NCI-H1092 (cell line): ENCODE data around the gene MIB2.
"Not testable (repeated sequence)": the region's sequence is repeated elsewhere in the genome, so short reads cannot be mapped to it uniquely, and the experiment has no call there.

Experiments
- DNase-seq: peaks from one replicate; lab custom pipeline; 2025; lab: John Stamatoyannopoulos, UW

MIB2 gene

DNA sequence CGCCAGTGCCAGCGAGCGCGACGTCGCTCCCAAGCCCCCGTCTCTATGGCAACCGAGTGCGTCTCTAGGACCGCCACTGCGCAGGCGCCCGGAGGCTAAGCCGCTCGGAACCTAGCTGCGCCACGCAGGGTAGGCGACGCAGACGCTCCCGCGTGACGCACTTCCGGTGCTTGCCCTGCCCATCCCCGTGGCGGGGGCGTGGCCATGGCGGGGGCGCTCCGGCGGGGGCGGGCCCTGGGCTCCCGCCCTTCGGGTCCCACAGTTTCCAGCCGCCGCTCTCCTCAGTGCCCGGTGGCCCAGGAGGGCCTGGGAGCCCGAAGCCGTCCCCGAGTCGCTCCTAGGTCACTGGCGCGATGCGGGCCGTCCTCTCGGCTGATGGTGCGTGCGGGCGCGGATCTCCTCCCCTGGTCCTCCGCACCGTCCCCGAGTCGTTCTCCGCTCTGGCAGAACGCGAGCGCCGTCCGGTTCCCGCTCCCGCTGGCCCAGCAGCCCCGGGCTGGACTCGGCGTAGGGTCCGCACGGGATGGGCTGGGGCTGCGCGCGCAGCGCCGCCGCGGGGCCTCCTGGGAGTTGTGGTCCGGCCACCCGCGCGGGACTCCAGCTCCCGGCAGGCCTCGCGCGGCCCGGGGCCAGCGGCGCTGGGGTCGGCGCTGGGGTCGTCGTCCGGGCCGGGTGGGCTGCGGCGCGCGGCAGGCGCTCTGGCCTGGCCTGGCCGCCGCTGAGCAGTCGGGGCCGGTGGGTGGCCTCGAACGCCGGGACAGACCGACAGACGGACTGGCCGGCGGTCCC, at the start of gene MIB2:
Gene MIB2, plus strand, starts transcription at position 245 of the 789 bp plus-strand sequence. CDS start 7,953 bp downstream, outside the sequence.
- DNase-seq = peak; percentile 92

DNA sequence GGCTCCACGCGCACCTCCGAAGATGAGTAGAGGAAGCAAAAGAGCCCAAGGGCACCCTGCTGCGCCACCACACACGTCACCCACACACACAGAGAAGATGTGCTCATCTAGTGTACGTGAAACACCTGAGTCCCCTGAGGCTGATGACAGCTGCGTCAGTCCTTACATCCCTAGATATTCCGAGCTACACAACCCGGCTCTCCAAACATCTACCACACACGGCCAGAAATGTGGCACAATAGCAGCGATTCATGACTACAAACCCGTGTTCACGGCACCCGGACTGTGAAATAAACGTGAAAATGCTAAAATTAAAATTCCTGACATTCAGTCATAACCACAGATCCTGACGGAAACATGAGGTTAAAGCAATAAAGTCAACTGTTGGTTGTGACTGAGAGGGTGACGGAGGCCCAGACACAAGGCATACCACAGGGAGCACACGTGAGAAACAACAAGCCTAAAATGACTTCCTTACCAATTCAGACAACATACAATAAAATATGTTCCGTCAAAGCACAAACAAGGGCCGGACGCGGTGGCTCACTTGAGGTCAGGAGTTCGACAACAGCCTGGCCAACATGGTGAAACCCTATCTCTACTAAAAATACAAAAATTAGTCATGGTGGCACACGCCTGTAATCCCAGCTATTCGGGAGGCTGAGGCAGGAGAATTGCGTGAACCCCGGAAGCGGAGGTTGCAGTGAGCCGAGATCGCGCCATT, 48.0 kb upstream of the MIB2 start:
- no peak for DNase-seq

DNA sequence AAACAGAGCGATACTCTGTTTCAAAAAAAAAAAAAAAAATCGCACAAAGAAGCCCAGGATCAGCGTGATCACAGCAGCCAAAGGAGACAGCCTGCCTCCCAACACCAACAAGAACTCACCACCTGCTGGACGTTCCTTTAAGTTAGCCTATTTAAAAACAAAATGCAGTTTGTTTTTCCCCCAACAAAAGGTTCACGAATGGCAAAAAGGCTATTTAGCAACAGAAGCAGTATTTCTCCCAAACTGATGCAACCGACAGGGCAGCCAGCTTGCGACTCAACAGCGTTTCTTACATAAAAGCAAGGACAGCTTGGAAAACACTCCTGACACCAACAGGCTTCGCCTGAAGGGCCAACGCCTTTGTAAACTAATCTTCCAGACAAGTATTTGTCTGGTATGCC, 47.4 kb upstream of the MIB2 start:
- DNase-seq = no peak

DNA sequence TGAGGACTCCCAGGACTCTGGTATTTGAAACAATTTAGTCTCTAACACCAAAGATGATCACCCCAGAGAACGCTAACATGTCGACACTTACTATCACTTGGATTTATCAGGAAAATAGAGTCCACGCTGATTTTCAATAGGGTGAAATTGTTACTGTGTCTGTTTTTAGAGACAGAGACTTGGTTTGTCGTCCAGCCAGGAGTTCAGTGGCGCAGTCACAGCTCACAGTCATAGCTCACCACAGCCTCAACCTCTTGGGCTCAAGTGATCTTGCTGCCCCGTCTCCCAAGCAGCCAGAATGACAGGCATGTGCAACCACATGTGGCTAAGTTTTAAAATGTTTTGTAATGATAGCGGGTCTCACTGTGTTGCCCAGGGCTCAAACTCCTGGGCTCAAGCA, 46.0 kb upstream of the MIB2 start:
- no peak for DNase-seq

DNA sequence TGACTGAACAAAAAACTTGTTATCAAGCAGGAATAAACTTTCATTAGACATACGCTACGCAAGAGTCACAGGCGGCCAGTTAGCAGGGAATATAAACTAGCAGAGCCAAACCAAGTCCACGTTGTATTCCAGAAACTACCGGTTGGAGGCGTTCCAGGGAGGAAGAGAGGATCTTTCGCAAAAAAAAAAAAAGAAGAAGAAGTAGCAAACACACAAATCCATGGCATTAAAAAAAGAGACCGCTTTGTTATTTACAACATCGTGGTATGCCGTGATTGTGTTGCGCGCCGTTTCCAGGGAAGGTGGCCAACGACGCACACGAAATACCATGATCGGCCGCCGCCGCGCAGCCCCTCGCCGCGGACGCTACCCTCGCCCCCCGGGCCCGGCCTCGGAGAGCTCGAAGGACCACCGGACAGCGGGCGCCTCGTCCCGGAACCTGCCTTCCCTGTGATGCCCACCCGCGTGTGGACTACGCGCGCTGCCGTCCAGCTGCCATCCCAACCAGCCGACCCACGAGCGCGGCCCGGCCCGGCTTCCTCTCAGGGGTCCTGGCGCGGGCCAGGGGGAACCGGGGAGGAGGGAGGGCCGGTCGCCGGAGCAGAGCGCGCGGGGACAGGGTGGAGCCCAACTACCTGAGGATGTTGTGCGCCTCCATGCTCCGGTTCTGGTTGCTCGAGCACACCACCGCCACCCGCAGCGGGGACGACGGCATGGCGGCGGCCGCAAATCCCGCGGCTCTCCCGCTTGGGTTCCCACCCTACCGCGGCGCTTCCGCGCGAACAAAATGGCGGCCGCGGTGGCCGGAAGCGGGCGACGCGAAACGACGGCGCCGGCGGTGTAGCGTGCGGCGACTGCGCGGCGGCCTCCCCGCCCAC, 41.2 kb upstream of the MIB2 start:
- DNase-seq = peak; percentile 40

DNA sequence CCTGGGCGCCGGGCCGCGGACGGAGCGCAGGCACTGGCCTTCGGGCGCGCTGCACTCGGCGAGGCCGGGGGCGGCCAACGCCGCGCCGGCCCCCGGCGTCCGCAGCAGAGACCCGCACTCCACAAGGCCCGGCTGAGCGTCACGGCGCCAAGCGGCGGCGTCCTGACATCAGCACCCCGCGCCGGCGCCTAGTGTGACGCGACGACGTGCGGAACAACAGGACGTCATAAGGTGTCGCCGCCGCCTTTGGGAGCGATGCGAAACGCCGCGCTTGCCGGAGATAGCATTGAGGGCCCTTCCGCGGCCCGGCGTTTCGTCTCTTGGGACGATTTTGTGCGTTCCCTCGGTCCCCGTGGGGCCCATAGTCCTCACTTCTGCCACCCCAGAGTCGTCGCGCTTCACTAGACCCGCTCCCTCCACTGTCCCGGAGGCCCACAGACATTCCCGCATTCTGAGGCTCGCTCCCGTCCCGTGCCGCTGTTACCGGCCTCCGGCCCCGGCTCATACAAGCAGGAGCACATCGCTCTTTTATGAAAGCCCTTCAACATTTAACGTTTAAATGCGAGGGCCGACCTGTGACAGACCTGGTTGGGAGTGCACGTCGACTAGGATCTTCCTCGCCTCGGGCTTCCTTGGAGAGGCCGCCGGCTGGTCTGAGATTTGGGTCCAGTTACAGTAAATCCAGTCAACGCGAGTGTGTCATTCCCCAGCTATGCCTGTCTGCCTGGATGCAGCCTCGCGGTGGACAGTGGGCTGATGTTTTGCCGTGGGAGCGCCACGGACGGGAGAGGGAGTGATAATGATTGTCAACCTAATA, 40.4 kb upstream of the MIB2 start, which contains the start of gene SSU72:
Gene SSU72, minus strand, starts transcription at position 143 of the 817 bp plus-strand sequence. CDS start 306 bp downstream, outside the sequence.
- DNase-seq = peak; percentile 70

DNA sequence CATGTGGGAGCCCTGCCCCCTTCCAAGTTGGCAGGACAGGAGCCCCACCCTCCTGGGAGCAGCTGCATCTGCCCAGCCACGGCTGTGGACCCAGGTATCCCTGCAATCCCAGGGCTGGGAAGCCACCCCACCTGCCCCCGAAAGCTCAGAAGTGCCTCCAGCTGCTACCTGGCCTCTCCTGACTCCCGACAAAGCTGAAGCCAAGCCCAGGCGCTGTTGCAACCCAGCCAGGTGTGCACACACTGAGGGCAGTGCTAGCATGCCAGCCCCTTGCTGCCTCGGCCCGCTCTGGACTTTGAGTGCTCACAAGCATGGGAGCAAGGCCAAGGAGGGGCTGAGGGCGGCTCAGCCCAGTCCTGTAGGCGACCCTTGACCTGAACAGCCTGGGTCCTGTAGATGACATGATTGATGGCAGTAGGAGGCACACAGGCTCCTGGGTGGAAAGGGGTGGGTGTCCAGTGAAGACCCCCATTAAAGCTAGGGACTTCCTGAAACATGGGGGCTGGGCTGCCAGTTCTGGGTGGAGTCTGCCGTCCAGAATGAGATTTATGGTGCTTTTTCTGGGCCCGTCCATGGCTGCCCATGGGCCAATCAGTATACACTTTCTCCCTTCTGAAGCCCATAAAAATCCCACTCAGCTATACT, 37.8 kb upstream of the MIB2 start:
- no peak for DNase-seq

DNA sequence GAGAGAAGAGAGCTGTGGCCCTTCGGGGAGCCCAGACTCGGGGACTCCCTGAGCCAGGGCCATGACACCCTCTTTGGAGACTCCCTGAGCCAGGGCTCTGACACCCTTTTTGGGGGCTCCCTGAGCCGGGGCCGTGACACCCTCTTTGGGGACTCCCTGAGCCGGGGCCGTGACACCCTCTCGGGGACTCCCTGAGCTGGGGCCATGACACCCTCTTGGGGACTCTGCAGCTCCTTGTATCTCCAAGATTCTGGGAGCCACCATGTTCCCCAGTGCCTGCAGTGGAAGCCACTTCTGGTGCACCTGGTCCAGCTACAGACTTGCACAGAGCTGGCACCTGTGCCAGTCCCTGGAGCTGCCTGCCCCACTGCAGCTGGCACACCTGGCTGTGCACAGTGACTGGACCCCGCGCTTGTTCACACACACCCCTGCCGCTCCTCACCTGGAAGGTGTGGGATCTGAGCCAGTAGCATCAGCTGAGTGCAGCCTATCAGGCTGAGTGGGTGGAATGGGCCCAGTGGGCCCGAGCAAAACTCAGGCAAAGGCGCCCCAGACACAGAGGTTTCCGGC, 36.8 kb upstream of the MIB2 start:
- DNase-seq = no peak

DNA sequence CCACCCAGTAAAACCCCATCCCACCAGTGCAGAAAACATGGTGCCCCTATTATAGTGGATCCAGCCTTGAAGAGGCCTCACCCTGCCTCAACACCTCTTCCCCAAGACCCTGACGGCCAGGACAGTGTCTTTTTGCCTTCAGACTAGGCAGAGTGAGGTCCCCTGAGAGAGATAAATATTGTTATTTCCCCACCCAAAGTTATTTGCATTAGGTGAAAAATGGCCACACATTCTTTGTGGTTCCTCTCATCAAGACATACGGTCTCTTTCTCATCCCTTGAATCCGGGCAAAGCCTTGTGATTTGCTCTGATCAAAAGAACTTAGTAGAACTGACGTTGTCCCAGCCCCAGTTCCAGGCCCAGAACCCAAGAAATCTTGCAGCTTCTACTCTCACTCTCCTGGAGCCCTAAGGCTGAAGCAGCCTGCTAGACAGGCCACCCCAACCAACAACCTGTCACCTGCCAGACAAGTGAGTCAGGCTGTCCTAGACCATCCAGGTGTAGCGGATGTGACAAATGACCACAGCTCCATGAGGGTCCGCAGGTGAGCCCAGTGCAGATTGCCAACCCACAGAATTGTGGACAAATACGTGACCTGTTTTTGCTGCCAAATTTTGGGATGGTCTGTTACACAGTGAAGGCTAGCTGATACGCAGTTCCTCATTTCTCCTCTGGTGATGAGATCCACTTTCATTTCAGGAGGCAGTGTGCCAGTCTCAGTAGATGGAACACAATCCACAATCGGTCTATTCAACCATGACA, 32.5 kb upstream of the MIB2 start:
- no peak for DNase-seq

DNA sequence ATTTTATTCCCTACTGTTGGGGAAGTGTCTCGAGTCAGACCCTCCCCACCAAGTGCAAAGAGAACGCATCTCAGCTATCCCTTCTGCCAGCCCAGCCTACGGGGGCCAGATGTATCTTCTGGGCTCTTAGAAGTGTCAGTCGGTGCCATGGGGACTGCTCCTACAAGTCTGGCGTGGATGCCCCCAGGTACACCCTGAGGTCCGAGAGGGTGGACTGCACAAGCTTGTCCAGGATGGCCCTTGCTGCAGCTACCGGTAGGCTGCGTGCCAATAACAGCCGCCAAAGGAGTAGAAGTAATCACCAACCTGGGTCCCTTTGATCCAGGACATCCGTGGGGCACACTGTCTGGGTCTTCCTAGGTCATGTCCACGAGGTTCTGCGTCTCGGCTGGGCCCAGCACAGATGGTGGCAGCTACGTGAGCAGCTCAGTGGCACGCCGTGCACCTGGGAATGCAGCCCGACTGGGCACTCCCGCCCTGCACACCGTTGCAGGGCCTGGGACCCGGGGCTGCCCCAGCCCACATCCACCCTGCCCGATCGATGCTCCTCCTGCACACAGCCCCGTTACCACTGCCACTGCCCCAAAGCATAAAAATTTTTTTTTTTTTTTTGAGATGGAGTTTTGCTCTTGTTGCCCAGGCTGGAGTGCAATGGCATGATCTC, 31.8 kb upstream of the MIB2 start:
- no peak for DNase-seq

DNA sequence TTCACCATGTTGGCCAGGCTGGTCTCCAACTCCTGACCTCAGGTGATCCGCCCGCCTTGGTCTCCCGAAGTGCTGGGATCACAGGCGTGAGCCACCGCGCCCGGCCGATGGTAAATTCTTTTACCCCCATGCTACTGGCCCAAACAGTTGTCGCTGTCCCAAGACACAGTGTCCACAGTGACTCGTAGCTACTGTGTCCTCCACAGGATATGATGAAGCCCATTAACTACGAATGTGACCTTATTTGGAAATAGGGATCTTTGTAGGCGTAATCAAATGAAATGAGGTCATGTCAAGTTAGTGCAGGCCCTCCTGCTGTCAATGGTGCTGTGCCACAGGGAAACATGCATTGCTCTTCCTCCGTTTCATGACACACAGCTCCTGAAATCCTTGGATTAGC, 23.8 kb upstream of the MIB2 start:
- no peak for DNase-seq

DNA sequence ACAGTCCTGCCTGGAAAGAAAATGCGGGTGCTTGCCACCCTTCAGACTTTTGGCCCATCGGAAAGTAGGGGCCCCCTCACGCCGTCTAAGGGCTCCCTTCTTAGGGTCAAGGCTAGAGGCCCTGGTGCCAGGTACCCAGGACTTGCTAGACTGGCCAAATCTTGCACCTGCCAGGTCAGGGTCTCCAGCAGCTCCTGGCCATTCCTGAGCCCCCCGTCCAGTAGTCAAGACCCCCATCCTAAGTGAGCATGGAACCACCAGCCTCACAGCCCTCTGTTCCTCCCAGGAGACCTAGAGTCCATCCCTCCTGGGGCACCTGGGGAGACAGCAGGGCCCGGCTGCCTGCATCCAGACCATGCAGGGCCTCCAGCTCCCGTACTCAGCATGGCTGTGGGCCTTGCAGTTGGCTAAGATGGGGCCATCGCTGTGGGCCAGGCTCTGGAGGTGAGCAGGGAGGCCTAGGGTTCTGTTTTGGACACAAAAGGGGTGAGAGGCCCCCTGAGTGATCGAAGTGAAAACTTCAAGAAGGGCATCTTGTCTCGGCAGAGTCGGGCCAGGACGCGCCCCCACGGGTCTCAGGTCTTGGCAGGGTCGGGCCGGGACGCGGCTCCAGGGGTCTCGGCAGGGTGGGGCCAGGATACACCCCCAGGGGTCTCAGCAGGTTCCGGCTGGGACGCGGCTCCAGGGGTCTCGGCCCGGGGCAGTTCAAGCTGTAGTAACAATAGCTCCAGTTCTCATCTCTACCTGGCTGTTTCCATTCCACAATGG, 21.3 kb upstream of the MIB2 start:
- no peak for DNase-seq

DNA sequence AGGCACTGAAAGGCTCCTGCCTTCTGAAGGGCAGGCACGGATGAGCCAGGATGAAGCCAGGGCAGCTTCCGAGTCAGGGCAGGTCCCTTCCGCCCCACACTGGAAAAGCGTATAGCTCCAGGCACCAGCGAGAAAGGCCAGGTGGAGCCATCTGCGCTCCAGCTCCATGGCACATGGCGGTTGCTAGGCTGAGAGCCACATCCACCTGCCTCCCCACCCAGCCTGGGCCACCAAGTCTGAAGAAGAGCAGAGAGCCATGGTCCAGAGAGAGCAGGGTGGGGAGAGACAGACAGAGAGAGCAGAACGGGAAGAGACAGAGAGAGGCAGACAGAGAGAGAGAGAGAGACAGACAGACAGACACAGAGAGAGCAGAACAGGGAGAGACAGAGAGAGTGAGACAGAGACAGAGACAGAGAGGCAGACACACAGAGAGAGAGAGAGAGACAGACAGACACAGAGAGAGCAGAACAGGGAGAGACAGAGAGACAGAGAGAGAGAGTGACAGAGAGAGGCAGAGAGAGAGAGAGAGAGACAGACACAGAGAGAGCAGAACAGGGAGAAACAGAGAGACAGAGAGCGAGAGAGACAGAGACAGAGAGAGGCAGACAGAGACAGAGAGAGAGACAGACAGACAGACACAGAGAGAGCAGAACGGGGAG, 20.6 kb upstream of the MIB2 start:
- no peak for DNase-seq

DNA sequence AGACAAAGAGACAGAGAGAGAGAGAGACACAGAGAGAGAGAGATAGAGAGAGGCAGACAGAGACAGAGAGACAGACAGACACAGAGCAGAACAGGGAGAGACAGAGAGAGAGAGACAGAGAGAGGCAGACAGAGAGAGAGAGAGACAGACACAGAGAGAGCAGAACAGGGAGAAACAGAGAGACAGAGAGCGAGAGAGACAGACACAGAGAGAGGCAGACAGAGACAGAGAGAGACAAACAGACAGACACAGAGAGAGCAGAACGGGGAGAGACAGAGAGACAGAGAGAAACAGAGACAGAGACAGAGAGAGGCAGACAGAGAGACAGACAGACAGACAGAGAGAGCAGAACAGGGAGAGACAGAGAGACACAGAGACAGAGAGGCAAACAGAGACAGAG, 20.0 kb upstream of the MIB2 start:
- not testable (repeated sequence) for DNase-seq

DNA sequence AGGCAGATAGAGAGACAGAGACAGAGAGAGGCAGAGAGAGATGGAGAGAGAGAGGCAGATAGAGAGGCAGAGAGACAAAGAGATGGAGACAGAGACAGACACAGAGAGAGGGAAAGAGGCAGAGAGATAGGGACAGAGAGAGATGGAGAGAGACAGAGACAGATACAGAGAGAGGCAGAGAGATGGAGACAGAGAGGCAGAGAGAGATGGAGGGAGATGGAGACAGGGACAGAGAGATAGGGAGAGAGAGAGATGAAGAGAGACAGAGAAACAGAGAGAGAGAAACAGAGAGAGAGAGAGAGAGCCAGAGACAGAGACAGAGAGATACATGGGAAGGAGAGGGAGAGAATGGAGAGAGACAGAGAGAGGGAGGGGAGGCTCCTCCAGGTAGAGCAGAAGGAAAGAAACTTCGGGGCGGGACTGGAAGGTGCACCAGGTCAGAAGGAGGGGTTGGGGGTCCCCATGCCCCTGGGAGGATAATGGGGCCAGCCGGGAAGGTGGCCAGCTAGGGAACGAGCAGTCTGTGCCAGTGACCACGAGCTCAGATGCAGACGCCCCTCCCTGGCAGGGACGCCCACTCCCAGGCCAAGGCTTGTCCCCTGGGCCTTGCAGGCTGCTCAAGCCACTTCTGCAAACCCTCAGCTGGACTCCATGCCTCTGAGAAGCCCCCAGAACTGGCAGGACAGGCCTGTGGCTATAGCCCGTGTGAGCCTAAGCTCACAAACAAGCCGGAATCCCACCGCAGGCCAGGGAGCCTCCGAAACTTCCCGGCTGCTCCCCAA, 18.6 kb upstream of the MIB2 start:
- no peak for DNase-seq

DNA sequence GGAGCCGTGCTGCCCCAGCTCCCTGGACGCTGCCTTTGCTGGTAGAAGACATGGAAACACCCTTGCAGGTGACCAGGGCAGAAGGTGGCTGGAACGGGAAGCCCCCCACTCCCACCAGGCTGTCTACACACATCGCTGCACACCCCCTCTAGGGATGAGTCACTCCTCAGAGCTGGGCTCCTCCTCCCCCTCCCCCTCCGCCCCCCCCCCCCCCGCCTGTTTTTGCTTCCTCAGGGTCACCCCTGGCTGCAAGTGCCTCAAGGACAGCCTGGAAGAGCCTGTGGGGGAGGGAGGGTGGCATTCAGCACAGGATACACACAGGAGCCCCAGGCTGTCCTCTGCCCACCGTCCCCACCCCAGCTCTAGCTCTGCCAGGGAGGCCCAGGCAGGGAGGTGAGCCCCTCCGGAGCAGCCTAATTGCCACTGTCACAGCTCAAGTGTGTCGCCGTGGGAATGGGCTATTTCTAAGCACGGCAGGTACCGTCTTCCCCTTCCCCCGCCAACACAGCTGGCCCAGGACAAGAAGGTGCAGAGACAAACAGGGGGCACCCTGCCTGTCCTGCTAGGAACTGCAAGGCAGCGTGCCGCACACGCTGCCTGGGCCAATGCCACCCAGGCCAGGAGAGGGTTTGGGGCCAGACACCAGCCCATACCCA, 17.9 kb upstream of the MIB2 start:
- DNase-seq = no peak
